Left renal pelvis (tissue), 4 donors: ENCODE data around the gene CSNK1E. TPM values are rescaled to one million over a fixed set of nuclear protein-coding genes. Genes with fewer than 3 reads are reported as not detected.
"Not testable (repeated sequence)": the region's sequence is repeated elsewhere in the genome, so short reads cannot be mapped to it uniquely, and the experiment has no call there.

Experiments
- DNase-seq, 4 donors: peaks; one replicate each; pipeline ENCODE4 v3.0.0-alpha.2; 2013; ENCODE audit warnings: low read depth in 4 of 4, low spot score in 3 of 4
- polyA plus RNA-seq, 4 donors: library from polyadenylated mRNA; unstranded; fragments of 120-200 nt; gene quantifications; one replicate each; pipeline ENCODE4 v1.2.1, GENCODE V29; 2013; ENCODE audit not compliant: insufficient read length in 4 of 4

Gene CSNK1E
- 100 to 1,000 TPM; 111 to 194 (median 133) TPM for polyA plus RNA-seq

- no peak for DNase-seq
Measured at GRCh38 chr22:38317122-38317994, at the start of gene CSNK1E. TSS of gene CSNK1E (minus strand) at chr22:38317433. CDS start at chr22:38314157, 3,276 bp downstream.

GRCh38 chr22:38365829-38366228 is 48.6 kb upstream of the CSNK1E start:
- DNase-seq: not testable (repeated sequence)

- DNase-seq: not testable (repeated sequence)
Measured at GRCh38 chr22:38365174-38365573, 47.9 kb upstream of the CSNK1E start.

- not testable (repeated sequence) for DNase-seq
Measured at GRCh38 chr22:38360560-38360959, 43.3 kb upstream of the CSNK1E start.

DNA sequence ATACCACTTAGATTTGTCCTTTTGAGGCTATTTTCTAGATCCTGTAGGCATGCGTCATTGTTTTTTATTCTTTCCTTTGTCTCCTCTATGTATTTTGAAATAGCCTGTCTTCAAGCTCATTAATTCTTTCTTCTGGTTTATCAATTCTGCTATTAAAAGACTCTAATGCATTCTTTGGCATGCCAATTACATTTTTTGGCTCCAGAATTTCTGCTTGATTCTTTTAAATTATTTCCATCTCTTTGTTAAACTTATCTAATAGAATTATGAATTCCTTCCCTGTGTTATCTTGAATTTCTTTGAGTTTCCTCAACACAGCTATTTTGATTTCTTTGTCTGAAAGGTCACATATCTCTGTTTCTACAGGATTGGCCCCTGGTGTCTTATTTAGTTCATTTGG is 42.6 kb upstream of the CSNK1E start:
- DNase-seq: not testable (repeated sequence)

DNA sequence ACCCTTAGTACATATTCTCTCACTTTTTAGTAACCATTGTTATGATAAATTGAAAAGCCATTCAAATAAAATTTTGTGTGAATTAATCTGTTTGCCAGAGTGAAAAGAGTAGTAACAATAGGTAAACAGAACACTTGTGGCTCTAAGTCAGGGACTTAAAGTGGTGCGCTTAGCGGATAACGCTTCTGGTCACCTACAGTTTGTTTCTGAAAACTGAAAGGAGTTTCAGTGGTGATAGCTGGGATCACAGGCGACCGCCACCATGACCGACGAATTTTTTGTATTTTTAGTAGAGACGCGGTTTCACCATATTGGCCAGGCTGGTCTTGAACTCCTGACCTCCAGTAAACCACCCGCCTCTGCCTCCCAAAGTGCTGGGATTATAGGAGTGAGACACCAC is 40.7 kb upstream of the CSNK1E start:
- DNase-seq: not testable (repeated sequence)

DNA sequence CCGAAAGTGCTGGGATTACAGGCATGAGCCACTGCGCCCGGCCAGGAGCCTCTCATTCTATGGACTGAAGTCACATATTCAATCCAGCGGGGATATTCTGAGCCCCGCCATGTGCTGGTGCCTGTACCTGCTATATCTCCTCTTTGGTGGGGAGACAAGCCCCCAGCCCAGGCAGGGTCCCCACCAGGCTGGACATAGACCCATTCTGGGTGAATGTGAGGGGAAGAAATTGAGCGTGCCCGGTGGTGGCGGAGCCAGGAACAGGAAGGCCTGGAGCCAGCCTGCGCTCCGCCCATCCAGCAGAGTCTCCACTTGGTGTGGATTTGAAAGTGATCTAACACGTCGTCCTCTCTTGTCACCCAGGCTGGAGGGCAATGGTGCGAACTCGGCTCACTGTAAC is 38.0 kb upstream of the CSNK1E start:
- no peak for DNase-seq

DNA sequence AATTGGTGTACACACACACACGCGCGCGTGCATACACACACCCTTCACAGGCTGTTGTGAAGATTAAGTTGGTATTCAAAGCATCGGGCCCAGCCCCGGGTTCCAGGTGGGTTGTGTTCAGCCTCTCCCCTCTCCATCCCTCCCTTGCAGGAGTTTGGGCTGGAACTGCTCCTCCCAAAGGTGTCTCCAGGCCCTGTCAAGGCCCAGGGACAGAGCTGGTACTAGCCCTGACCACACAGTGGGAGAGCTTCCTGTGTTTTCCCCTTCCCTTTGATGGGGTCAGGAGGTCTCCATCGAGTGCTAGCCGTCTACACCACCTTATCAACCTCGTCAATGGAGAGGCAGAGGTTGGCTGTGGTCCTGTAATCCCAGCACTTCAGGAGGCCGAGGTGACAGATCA is 36.5 kb upstream of the CSNK1E start:
- no peak for DNase-seq

GRCh38 chr22:38353142-38353629 is 36.0 kb upstream of the CSNK1E start:
- no peak for DNase-seq

GRCh38 chr22:38352436-38352835 is 35.2 kb upstream of the CSNK1E start:
- DNase-seq: no peak

GRCh38 chr22:38350444-38351359 is 33.5 kb upstream of the CSNK1E start:
- DNase-seq: no peak

GRCh38 chr22:38348751-38349496 is 31.7 kb upstream of the CSNK1E start:
- no peak for DNase-seq

GRCh38 chr22:38347944-38348750 is 30.9 kb upstream of the CSNK1E start:
- no peak for DNase-seq

GRCh38 chr22:38347181-38347943 is 30.1 kb upstream of the CSNK1E start:
- DNase-seq: no peak

- no peak for DNase-seq
Measured at GRCh38 chr22:38346506-38346905, 29.3 kb upstream of the CSNK1E start.

- no peak for DNase-seq
Measured at GRCh38 chr22:38345782-38346181, 28.5 kb upstream of the CSNK1E start.

GRCh38 chr22:38339893-38340292 is 22.7 kb upstream of the CSNK1E start:
- not testable (repeated sequence) for DNase-seq

DNA sequence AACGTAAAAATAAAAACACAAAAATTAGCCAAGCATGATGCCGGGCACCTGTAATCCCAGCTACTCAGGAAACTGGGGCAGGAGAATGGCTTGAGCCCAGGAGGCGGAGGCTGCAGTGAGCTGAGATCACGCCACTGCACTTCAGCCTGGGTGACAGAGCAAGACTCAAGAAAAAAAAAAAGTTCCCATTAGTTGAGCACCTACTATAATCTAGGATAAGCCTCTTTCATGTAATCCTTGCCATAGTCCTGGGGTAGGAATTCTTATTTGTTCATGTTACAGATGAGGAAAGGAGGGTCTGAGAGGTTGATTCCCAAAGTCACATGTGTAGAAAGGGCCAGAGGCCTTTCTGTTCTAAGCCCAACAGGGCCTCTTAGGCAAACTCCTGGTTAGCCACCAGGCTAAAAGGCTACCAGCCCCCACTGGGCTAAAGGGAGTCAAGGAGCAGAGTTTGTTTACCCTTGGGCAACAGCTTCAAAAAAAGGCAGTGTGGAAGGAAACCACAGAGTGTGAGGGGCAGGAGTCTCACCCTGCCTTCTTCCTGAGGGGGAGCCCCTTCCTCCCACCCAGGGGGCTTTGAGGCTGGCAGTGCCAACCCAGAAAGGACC is 21.6 kb upstream of the CSNK1E start:
- no peak for DNase-seq
